CD4-positive, alpha-beta T cell treated with Interleukin-15 for 1 hour (primary cell): ENCODE data around the gene C11orf97.
A peak's percentile ranks its signal among the peaks of the same experiment; 100 is the strongest.
"Not testable (repeated sequence)": the region's sequence is repeated elsewhere in the genome, so short reads cannot be mapped to it uniquely, and the experiment has no call there.

ENCODE experiments used
- DNase-seq: peaks from one replicate; pipeline ENCODE4 v3.0.0-alpha.2; 2020

Gene C11orf97, protein sequence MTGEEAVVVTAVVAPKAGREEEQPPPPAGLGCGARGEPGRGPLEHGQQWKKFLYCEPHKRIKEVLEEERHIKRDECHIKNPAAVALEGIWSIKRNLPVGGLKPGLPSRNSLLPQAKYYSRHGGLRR

DNA sequence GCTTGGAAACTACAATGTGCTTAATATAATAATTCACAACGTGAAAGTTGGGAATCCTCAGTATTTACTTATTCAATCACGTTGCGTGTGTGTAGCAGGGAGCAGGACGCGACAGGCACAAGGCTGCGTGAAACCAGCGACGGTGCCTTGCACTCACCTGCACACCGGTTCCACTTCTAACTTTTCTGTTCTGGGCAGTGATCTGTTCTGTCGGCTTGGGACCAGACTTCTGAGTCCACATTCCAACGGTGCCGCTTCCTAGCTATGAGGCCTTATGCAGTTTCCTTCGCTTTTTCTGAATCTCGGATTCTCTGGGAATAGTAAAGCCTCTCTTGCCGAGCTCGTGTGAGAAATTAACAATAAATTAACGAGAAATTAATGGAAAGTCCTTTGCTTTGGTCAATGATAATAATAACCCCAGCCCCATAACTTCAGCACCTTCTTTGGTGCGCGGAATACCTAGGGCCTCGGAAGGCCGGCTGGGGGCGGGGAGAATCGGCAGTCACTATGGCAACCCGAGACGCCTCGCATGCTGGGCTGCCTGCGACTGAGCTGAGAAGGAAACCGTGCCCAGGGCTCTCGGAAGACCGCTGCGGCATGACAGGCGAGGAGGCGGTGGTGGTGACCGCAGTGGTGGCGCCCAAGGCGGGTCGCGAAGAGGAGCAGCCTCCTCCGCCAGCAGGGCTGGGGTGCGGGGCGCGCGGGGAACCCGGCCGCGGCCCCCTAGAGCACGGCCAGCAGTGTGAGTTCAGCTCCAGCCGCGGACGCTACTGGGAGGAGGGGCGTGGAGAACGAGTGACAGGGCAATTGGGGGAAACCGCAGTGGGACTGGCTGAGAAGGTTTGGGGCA is at the start of gene C11orf97:
TSS of gene C11orf97 (plus strand) at position 530 of the 850 bp plus-strand sequence. CDS start at position 598, 68 bp downstream.
- DNase-seq: peak; percentile 66

DNA sequence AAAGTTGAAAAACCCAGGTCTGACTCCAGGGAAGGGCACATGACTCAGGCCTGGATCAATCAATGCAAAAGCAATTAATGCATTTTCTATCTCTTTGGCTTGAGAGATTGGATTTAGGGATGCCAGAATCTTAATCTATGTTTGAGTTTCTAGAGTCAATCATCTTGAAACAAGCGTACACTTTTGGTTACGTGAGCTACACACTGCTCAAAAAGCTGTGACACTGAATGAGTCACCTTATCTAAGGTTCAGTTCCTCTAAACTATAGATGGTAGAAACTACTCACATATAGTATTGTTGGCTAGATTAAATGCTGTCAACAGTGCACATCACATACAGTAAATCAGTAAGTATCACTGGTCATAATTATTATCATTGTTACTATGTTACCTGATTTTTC is 42.8 kb upstream of the C11orf97 start:
- DNase-seq: no peak

DNA sequence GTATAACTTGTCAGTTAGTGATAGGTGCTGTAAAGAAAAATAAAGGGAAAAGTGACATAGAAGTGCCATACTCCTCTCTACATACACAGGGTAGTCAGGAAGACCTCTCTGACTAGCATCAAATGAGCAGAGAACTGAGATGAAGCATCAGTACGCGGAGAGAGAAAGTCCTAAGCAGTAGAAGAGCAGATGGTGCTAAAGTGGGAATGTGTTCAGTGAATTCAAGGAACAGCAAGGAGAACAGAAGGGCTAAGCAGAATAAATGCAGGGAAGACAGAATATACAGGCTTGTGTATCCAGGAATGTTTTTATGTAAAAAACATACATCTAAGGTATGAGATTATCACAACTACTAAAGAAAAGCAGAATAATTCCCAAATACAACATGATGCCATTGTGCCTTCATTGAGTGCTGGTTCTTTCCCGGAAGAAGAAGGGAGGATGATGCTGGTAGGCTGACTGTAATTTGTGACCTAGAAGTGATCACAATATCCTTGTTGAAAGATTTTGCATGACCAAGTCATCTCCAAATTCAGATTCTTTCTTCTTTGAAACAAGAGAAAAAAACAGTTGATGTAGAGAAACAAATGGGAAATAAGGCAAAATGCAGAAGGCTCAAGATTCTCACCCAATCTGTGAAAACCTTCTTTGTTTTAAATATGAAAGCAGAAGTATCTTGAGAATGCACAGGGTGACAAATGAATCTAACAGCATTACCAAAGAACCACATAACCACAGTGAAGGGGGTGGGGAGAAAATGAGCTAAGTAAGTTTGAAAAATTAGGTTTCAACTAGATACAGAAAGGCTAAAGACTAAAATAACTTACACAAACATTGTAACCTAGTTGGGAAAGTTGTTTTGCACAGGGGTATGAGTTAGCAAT is 39.1 kb upstream of the C11orf97 start:
- DNase-seq: no peak

DNA sequence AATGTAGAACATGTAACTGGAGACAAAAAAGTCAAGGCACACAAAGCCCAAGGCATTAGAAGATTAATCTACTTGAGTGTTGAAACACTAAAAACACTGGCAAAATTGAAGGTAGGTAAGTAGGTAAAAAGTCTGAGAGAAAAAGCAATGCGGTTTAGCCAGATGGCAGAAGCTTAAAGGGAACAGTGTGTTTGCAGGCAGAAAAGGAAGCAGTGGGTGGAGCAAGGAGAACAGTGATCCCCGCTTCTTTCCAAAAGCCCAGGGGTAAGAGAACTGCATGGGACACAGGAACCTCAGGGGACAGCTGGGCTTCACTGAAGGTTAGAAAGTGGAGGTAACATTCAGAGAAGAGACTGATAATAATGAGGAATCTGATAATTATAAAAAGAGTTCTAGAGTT is 34.6 kb upstream of the C11orf97 start:
- DNase-seq: no peak

DNA sequence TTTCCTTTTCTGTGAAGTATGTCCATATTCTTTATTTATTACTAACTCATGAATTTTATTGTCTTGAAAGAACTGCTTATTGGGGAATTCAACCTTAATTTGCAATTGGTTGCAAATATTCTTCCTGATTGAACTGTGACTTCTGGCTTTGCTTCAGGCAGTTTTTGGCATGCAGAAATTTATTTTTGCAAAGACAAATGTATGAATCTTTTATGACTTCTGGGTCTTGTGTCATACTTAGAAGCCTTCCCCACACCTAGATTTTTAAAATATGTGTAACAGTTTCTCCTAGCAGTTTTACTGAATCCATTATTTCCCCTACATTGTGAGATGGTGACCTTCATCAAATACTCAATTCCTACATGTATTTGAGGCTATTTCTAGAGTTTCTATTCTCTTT is 30.9 kb upstream of the C11orf97 start:
- DNase-seq: no peak

DNA sequence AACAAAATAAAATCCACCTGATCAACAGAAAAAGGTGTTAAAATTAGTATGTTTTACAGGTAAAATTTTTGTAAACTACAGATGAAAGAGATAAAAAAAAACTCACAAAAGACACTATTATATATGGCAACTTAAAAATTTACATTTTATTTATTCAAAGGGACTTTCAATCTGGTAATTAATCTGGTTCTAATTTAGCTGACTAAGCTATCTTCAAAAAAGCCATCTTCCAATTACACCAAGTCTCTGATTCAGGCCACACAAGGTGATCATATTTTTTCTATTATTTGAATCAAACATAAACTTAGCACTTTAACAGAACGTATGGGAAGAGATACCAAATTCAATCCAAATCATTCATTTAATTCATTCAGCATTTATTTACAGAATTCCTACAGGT is 26.2 kb upstream of the C11orf97 start:
- DNase-seq: no peak

DNA sequence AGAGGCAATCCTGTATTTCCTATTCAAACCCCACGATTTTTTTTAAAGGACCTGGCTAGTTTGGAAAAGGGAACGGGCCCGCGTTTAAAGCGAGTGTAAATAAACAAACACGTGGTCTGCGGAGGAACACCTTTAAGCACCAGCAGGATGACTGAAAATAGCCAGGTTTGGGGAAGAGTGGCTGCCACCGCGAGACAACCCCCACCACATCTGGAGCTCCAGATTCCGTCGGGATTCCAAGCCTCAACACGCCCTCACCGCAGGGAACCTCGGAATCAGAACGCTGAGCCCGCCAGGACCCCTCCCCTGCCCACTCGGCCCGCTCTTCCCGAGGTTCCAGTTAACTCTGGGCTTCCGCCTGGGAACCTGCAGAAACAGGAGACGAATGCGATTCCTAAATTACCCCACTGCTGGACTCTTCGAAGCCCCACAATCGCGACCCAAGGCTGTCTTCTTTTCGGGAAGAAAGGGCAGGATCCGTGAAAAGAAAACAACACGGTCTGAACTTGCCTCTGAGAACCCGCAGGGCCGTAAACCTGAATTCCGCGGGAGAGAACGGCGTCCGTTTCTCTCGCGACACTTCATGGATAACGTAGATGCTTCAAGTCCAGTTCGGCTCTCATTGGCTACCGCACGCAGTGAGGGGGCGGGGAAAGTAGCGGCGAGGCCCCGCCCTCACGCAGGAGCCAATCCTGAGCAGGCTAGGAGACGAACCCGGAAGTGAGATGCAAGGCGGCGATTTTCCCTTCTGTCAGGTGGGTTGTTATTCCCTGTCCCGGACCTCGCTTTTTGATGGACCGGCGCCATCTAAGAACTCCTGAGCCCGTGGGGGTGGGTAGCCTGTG is 18.8 kb upstream of the C11orf97 start, which contains the start of the genes ANKRD49 and MRE11:
TSS of gene ANKRD49 (plus strand) at position 704 of the 845 bp plus-strand sequence. CDS start 2,710 bp downstream, outside the sequence.
TSS of gene MRE11 (minus strand) at position 564 of the 845 bp plus-strand sequence. CDS start 1,043 bp downstream, outside the sequence.
- peak; percentile 97 for DNase-seq

DNA sequence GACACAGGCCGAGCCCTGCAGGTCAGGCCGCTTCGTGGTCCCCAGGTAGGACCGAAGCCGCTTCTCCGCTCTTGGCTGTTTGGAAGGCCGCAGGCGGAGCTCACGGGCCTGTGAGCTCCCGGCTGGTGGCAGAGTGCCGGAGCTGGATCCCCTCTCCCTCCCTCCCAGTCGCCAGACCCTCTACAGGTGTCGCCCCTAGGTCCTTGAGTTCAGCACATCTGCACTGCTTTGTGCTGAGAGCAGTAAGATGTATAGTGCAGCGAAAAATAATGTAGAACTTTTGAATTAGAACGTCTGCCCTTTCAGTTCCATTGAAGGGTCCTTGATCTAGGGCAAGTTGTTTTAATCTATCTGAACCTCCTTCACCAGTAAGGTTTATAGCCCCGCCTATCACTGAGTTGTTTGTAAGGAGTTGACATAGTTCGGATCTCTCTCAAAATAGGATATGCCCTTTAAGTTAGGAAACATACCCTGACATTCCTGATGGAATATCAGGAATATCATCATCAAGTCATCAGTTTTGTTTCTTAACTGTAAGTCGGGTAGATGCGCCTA is 18.1 kb upstream of the C11orf97 start:
- DNase-seq: no peak

DNA sequence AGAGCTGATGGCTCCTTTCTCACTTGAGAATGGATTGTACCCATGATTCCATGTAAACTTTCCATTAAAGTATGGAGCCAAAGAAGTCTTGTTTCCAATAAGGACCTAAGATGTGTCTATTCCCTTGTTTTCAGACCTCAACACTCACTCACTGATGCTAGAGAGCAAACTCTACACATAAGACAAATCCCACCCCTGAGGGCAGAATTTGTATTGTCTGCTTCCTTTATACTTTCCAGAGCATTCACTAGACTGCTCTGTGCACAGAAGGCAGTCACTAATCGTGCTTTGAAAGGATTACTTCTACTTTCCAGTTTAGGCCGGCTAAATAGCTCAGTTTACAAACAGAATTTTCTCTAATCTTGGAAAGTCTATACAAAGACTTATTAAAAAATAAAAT is 12.1 kb upstream of the C11orf97 start:
- no peak for DNase-seq

DNA sequence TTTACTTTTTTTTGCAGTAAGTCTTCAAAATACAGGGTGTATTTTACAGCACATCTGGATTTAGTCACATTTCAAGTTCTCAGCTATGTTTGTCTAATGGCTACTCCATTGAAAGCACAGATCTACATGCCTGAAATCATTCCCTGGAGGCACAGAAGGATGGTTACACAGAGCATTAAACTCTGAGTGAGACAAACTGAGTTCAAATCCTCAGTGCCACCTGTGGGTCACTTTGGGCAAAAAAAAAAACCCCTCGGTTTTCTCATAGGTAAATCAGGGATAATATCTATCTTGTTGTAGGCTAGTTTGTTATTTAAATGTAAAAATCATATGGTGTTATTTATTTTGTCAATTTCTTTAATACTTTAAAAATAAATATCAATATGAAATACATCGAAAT is 10.7 kb upstream of the C11orf97 start:
- no peak for DNase-seq

DNA sequence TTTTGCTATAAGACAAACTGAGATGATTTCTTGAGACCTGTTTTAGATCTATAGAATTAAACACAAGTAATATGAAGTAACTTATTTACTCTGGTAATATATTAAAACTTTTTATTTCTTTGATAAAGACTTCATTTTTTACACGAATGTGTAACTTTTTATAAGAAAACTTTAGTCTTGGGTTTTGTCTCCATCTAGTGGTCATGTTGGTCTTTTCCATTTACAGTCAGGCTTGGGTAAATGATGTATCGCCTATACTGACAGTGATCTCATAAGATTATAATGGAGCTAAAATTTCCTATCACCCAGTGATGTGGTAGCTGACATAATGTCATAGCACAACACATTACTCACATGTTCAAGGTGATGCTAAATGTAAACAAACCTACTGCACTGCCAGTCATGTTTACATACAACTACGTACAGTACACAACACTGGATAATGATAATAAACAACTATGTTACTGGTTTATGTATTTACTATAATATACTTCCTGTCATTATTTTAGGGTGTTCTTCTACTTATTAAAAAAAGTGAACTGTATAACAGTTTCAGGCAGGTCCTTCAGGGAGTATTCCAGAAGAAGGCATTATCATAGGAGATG is 7.5 kb upstream of the C11orf97 start:
- DNase-seq: no peak

DNA sequence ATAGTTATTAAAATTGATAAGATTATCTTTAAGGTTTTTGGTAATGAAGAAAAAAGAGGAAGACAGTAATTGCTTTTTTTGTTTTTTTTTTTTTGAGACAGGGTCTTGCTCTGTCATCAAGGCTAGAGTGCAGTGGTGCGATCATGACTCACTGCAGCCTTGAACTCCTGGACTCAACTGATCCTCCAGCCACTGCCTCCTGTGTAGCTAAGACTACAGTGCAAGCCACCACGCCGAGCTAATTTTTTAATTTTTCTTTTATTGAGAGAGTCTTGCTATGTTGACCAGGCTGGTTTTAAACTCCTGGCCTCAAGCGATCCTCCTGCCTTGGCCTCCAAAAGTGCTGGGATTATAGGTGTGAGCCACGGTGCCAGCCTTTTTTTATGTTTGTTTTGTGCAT is 5.7 kb upstream of the C11orf97 start:
- DNase-seq: not testable (repeated sequence)

DNA sequence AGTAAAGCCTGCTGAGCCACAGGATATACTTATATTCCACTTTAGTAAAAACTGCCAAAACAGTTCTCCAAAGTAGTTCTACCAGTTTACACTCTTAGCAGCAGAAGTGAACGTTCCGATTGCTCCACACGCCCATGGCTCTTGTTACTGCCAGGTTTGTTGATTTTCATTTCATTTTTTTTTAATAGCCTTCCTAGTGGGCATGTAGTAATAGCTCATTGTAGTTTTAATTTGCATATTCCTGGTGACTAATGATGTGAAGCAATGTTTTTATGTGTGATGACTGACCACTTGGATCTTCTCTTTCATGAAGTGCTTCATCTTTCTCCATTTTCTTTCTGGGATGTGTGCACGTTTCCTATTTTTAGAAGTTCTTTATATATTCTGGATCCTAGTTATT is 4.8 kb upstream of the C11orf97 start:
- no peak for DNase-seq

DNA sequence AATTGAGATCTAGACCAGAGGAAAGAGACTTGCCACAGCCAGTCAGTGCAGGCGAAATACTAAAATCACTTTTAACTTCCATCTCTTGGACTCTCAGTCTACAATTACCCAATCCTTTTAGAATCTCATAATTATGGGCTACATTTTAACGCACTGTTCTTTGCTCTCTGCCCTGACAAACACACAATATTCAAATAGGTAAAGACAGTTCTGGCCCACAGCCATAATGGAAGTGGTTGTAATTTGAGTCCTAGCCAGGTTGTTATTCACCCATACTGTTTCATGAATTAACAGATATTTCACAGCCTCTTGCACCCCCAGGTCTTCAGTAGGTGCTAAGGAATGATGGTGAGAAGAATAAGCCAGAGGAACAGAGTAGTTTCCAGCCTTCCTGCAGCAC is 830 bp downstream of the C11orf97 start:
- no peak for DNase-seq

DNA sequence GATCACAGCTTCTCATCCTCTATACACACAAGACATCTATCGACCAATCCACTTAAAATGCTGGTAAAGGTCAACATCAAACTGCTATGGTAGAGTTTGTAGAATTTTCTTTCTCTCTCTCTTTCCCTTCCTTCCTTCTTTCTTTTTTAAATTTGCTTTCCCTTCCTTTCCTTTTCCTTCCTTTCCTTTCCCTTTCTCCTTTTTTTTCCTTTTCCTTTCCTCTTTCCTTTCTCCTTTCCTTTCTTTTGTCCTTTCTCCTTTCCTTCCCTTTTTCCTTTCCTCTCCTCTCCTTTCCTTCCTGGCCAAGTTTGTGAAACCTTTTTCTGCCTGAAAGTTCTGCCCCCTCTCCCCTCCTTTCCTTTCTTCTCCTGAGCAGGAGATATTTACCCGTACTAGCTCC is 3.1 kb downstream of the C11orf97 start:
- DNase-seq: no peak

DNA sequence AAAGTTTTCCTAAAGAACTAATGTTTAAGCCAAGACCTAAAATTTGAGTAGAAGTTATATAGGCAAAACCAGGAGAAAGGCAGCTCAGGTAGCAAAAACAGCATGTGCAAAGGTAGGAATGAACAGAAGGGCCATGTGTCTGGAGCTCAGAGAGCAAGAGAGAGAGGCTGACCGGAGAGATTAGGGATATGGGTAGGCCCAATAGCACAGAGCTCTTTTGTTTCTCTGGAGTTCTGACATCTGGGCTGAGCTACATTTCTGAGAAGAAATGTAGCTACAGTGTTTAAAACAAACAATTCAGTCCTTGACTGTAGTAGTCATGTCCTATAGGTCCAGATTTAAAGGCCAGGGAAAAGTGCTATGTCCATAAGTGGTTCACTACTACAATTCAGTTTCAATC is 4.5 kb downstream of the C11orf97 start:
- no peak for DNase-seq

DNA sequence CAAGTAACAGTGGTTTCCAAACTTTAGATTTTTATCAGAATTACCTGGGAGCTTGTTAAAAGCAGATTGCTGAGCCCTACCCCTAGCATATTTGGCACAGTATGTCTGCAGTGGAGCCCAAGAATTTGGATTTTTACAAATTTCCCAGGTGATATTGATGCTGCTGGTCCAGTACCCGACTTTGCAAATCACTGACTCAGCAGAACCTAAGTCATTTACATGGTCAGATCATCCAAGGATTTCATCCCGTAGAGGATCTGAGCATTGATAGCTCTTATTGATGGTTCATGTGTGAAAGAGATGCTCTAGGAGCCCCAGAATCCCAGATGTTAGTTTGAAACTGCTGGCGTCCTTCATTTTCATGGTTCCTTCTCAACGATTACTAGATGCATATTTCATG is 6.0 kb downstream of the C11orf97 start:
- no peak for DNase-seq

DNA sequence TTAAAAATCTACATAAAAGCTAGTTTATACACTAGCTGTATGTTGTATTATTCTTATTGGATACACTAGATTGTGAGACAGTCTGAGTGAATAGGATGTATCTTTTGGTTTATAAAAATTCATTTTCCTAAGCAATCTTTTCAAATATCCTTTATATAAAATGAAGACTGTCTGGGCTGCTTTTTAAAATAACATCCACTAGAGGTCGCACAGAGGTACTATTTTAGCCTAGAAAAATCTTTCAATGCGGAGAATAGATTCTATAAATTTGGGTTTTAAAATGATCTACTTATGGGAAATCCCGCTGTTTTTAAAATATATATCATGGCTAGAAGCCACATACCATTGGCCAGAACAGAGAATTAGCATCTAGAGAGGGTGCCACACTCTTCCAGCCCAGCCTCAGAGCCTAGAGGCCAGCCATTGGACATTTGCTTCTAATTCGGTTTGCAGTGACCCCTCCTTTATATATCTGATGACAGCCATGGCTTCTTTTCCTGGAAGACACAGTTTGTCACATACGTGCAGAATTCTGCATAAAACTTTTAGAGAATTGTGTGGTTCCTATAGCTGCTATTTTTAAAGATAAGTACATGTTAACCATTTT is 7.3 kb downstream of the C11orf97 start:
- DNase-seq: no peak

DNA sequence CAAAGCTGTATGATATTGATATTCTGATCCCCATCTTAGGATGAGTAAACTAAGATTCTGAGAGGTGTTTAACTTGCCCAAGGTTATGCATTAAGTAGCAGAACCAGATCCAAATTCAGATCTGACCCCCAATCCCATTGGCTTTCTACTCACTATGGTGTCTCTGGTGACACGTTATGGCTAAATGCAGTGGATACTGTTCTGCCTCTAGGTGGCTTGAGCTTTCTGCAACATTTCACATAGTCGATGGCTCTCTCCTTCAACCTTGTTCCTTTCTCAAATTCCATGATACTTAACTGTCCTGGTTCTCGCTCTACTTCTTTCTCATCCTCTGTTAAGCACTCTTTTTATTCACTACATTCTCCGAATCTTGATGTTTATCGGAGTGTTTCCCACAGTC is 9.4 kb downstream of the C11orf97 start:
- no peak for DNase-seq

DNA sequence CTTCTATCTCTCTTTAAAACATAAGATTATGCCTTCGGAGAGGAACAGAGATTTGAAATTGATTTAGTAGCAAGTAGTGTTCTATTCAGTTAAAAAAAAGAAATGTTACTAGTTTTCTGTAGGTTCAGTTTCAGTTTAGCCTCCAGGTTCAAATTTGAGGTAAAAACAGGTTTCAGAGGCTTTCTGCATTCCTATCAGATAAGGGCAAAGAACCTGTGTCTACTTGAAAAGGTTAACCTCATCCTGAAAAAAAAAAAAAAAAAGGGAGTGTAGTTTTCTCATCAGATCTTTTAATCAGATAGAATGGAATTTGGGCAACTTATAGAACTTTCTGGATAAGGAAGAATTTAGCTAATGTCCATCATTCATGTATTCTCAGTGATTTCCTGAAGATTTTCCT is 12.1 kb downstream of the C11orf97 start:
- no peak for DNase-seq
